Tibial nerve (tissue), 4 donors: ENCODE results near the gene RIN3.

Experiments
- EP300 ChIP-seq, 2 donors: sonication (generic); formaldehyde crosslinking; IDR thresholded peaks; one replicate each; pipeline ENCODE4 v1.6.1; 2017; ENCODE audit warnings: antibody characterized with exemption in 2 of 2, mild to moderate bottlenecking in 1 of 2
- POLR2A ChIP-seq, 2 donors: fragments of 450-650 bp; IDR thresholded peaks; one replicate each; pipeline ENCODE4 v1.6.1; 2017; ENCODE audit warnings: antibody characterized with exemption in 2 of 2, mild to moderate bottlenecking in 2 of 2, moderate library complexity in 2 of 2
- TF ChIP-seq, protein P1 (sequence below), 5 experiments: fragments of 200-600 bp in 3 of 5; fragments of 450-650 bp in 2 of 5; sonication (generic) in 3 of 5; IDR thresholded peaks; one replicate each; pipeline ENCODE4 v1.5.1; 2016 to 2019; ENCODE audit warnings: antibody characterized with exemption in 5 of 5, mild to moderate bottlenecking in 3 of 5, moderate library complexity in 2 of 5

- TF ChIP-seq, protein P1, sequence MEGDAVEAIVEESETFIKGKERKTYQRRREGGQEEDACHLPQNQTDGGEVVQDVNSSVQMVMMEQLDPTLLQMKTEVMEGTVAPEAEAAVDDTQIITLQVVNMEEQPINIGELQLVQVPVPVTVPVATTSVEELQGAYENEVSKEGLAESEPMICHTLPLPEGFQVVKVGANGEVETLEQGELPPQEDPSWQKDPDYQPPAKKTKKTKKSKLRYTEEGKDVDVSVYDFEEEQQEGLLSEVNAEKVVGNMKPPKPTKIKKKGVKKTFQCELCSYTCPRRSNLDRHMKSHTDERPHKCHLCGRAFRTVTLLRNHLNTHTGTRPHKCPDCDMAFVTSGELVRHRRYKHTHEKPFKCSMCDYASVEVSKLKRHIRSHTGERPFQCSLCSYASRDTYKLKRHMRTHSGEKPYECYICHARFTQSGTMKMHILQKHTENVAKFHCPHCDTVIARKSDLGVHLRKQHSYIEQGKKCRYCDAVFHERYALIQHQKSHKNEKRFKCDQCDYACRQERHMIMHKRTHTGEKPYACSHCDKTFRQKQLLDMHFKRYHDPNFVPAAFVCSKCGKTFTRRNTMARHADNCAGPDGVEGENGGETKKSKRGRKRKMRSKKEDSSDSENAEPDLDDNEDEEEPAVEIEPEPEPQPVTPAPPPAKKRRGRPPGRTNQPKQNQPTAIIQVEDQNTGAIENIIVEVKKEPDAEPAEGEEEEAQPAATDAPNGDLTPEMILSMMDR (IDR thresholded peaks at IDR 0.05): peak in 4 of 5 experiments; percentile 20 to 28 (median 22)
- TF ChIP-seq POLR2A (IDR thresholded peaks at IDR 0.05) (no peak), EP300 (IDR thresholded peaks at IDR 0.05) (no peak)
These were observed 176.8 kb downstream of the RIN3 start for GRCh38 chr14:92690171-92691011.
